OCI-LY7 (cell line): Measurements from ENCODE around the gene RAB11FIP5. TPM values are rescaled to one million over a fixed set of nuclear protein-coding genes. Genes with fewer than 3 reads are reported as not detected.

Source experiments
- BruUV-seq: library from RNA; stranded (reverse); fragments of 400-500 nt; replicated peaks from 2 replicates; lab custom pipeline; 2021; lab: Mats Ljungman, UMichigan
- CTCF ChIA-PET: fragments of 300-600 bp; sonication (Branson Sonifier 250); formaldehyde crosslinking; loops from one replicate; lab custom pipeline; 2022; ENCODE audit warnings: antibody characterized with exemption; ENCODE audit not compliant: unreplicated experiment; lab: Charles Lee
- POLR2A ChIA-PET: fragments of 300-600 bp; sonication (Branson Sonifier 250); formaldehyde crosslinking; loops from one replicate; lab custom pipeline; 2022; ENCODE audit warnings: antibody characterized with exemption; lab: Charles Lee
- DNase-seq: peaks from one replicate; pipeline ENCODE4 v3.0.0-alpha.2; 2015; ENCODE audit warnings: low spot score
- H2AFZ ChIP-seq: fragments of 200-600 bp; sonication (generic), shearing (Covaris generic); 2 replicates; pipeline ENCODE4 v1.6.1; 2014; ENCODE audit warnings: mild to moderate bottlenecking, antibody characterized with exemption, low read length, moderate library complexity
- H3K27ac ChIP-seq: fragments of 200-600 bp; sonication (generic); 2 replicates; pipeline ENCODE4 v1.5.1; 2014; ENCODE audit warnings: mixed run types, low read depth, mild to moderate bottlenecking, moderate library complexity, low read length, inconsistent platforms; ENCODE audit not compliant: poor library complexity, severe bottlenecking
- H3K36me3 ChIP-seq: fragments of 200-600 bp; sonication (generic); 2 replicates; pipeline ENCODE4 v1.6.1; 2014; ENCODE audit warnings: mild to moderate bottlenecking, antibody characterized with exemption, low read length, moderate library complexity, mixed read lengths; ENCODE audit not compliant: insufficient read depth
- H3K4me1 ChIP-seq: fragments of 200-600 bp; sonication (generic); 2 replicates; pipeline ENCODE4 v1.5.1; 2014; ENCODE audit warnings: mild to moderate bottlenecking, low read length; ENCODE audit not compliant: insufficient read depth, poor library complexity, severe bottlenecking
- H3K4me2 ChIP-seq: fragments of 200-600 bp; sonication (generic); 2 replicates; pipeline ENCODE4 v1.6.1; 2014; ENCODE audit warnings: mild to moderate bottlenecking, low read length
- H3K4me3 ChIP-seq: fragments of 200-600 bp; sonication (generic); 2 replicates; pipeline ENCODE4 v1.5.1; 2014; ENCODE audit warnings: mild to moderate bottlenecking, low read depth, low read length; ENCODE audit not compliant: poor library complexity, severe bottlenecking
- H3K79me2 ChIP-seq: fragments of 200-600 bp; sonication (generic); 2 replicates; pipeline ENCODE4 v1.6.1; 2016; ENCODE audit warnings: low read depth, mild to moderate bottlenecking, low read length, moderate library complexity, mixed read lengths; ENCODE audit not compliant: insufficient read depth
- H3K9me2 ChIP-seq: fragments of 200-600 bp; sonication (generic); 2 replicates; pipeline ENCODE4 v1.6.1; 2016; ENCODE audit warnings: mild to moderate bottlenecking, low read length, mixed read lengths; ENCODE audit not compliant: insufficient read depth
- H3K9me3 ChIP-seq: fragments of 200-600 bp; sonication (generic); 2 replicates; pipeline ENCODE4 v1.6.1; 2014; ENCODE audit warnings: mild to moderate bottlenecking, mixed run types, low read length, mixed read lengths
- H4K20me1 ChIP-seq: fragments of 200-600 bp; sonication (generic); 2 replicates; pipeline ENCODE4 v1.6.1; 2014; ENCODE audit warnings: mild to moderate bottlenecking, antibody characterized with exemption, low read length, moderate library complexity, mixed read lengths; ENCODE audit not compliant: insufficient read depth
- CTCF ChIP-seq: fragments of 200-600 bp; sonication (generic); conservative IDR thresholded peaks from 2 replicates; pipeline ENCODE4 v1.5.1; 2014; ENCODE audit warnings: mild to moderate bottlenecking, antibody characterized with exemption, low read length, moderate library complexity, mixed read lengths
- EZH2phosphoT487 ChIP-seq: fragments of 200-600 bp; sonication (generic); IDR thresholded peaks from 2 replicates; pipeline ENCODE4 v1.6.1; 2018; ENCODE audit warnings: low read depth, borderline replicate concordance, mild to moderate bottlenecking, mixed run types, antibody characterized with exemption, low read length, moderate library complexity, mixed read lengths
- intact Hi-C: fragments of 100-400 bp; cut with micrococcal nuclease; formaldehyde crosslinking; loops from one replicate; pipeline ENCODE4 v1.10.0; 2022; ENCODE audit not compliant: unreplicated experiment
- total RNA-seq, 2 experiments: library from RNA; depleted of rRNA in 1 of 2; stranded (reverse); fragments of >200 nt in 1 of 2; shearing (Covaris generic) in 1 of 2; gene quantifications; 2 replicates each; pipeline ENCODE4 v1.2.3, GENCODE V29; 2014 to 2022

The RAB11FIP5 gene
- total RNA-seq, 2 experiments from 2014 or later = 0.13 TPM; not detected in 1

DNA sequence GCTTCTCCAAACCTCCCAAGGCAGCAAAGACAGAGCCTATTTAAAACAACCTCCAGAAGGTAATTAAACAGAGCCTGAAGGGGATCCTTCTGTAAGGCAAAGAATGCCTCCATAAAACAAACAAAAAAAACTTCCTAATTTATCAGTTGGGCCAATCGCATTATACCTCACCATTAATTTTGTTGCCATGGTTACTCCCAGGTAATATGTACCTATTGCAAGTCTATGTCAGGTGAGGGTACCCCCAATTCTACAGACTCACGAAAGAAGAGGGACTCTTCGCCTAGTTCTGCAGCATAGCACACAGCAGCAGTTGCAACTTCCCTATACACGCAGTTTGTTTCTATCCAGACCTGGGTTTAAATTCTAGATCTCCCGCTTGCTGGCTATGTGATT, 80.0 kb downstream of the RAB11FIP5 start:
- no peak overlapping the region for H2AFZ ChIP-seq
- intact Hi-C loops = no loop called here
- H3K4me2 ChIP-seq = no peak overlapping the region
- H3K9me2 ChIP-seq = no peaks in the 10 kb centered on the region
- no peak for DNase-seq
- POLR2A ChIA-PET = no interaction called here
- H3K36me3 ChIP-seq = no peaks in the 10 kb centered on the region
- H3K79me2 ChIP-seq = no peaks in the 10 kb centered on the region
- BruUV-seq = no TSS peak
- CTCF ChIA-PET = no interaction called here
- no peaks in the 10 kb centered on the region for H3K9me3 ChIP-seq
- H3K27ac ChIP-seq = no peak overlapping the region
- TF ChIP-seq EZH2phosphoT487 = no peak
- no peak for TF ChIP-seq CTCF
- no peaks in the 10 kb centered on the region for H4K20me1 ChIP-seq
- H3K4me1 ChIP-seq = no peaks in the 10 kb centered on the region
- no peak overlapping the region for H3K4me3 ChIP-seq

GRCh38 chr2:73031725-73032701, 80.7 kb downstream of the RAB11FIP5 start:
- H3K27ac ChIP-seq = no peak overlapping the region
- H2AFZ ChIP-seq = no peak overlapping the region

More at GRCh38 chr2:73031725-73032701, 80.7 kb downstream of the RAB11FIP5 start:
- H3K36me3 ChIP-seq = no peaks in the 10 kb centered on the region
- ChIA-PET POLR2A (no interaction called here), CTCF (no interaction called here)
- no peaks in the 10 kb centered on the region for H3K9me2 ChIP-seq
- BruUV-seq = no TSS peak
- intact Hi-C loops = no loop called here
- H3K4me2 ChIP-seq = no peak overlapping the region
- no peak for DNase-seq
- no peaks in the 10 kb centered on the region for H3K4me1 ChIP-seq
- H3K79me2 ChIP-seq = no peaks in the 10 kb centered on the region
- no peak for TF ChIP-seq CTCF
- TF ChIP-seq EZH2phosphoT487 = no peak
- no peaks in the 10 kb centered on the region for H4K20me1 ChIP-seq
- no peak overlapping the region for H3K4me3 ChIP-seq
- no peaks in the 10 kb centered on the region for H3K9me3 ChIP-seq
